ENCODE data around the gene CACNA1B.
"Not testable (repeated sequence)": the region's sequence is repeated elsewhere in the genome, so short reads cannot be mapped to it uniquely, and the experiment has no call there.

The CACNA1B gene

GRCh38 chr9:138105123-138105415 lies 227.5 kb downstream of the CACNA1B start:
- no peak for DNase-seq

- DNase-seq, result no peak
These were observed 228.3 kb downstream of the CACNA1B start for GRCh38 chr9:138105561-138106505.

GRCh38 chr9:138107039-138107438 lies 229.5 kb downstream of the CACNA1B start:
- DNase-seq, result not testable (repeated sequence)

- DNase-seq, result no peak
These were observed 234.0 kb downstream of the CACNA1B start for GRCh38 chr9:138111607-138112006.

- no peak for DNase-seq
These were observed 234.6 kb downstream of the CACNA1B start for GRCh38 chr9:138112090-138112748.

GRCh38 chr9:138112791-138113600 lies 235.4 kb downstream of the CACNA1B start:
- no peak for DNase-seq

- not testable (repeated sequence) for DNase-seq
These were observed 236.2 kb downstream of the CACNA1B start for GRCh38 chr9:138113701-138114325.

GRCh38 chr9:138114501-138115245 lies 237.1 kb downstream of the CACNA1B start:
- no peak for DNase-seq

- DNase-seq, result no peak
These were observed 237.9 kb downstream of the CACNA1B start for GRCh38 chr9:138115506-138115905.

GRCh38 chr9:138116521-138116920 lies 238.9 kb downstream of the CACNA1B start:
- DNase-seq, result no peak

GRCh38 chr9:138117101-138117750 lies 239.6 kb downstream of the CACNA1B start:
- no peak for DNase-seq

- no peak for DNase-seq
These were observed 240.3 kb downstream of the CACNA1B start for GRCh38 chr9:138117836-138118235.

GRCh38 chr9:138118601-138119071 lies 241.1 kb downstream of the CACNA1B start:
- DNase-seq, result no peak

GRCh38 chr9:138119202-138120027 lies 241.8 kb downstream of the CACNA1B start:
- no peak for DNase-seq

GRCh38 chr9:138120072-138120471 lies 242.5 kb downstream of the CACNA1B start:
- DNase-seq, result no peak

- DNase-seq, result no peak
These were observed 243.2 kb downstream of the CACNA1B start for GRCh38 chr9:138120511-138121437.

- DNase-seq, result no peak
These were observed 244.0 kb downstream of the CACNA1B start for GRCh38 chr9:138121438-138122050.

GRCh38 chr9:138122201-138122600 lies 244.6 kb downstream of the CACNA1B start:
- no peak for DNase-seq

- DNase-seq, result no peak
These were observed 245.1 kb downstream of the CACNA1B start for GRCh38 chr9:138122676-138123075.

Data from NCI-H2107 (cell line).